GM12878 (cell line): ENCODE results near the gene C1orf74. TPM values are rescaled to one million over a fixed set of nuclear protein-coding genes. Genes with fewer than 3 reads are reported as not detected.

ENCODE experiments used
- ATAC-seq: fragments of 200-7000 bp; cut with Tn5 transposase; 3 replicates; pipeline ENCODE4 v1.9.1; 2020; ENCODE audit warnings: mild to moderate bottlenecking, moderate library complexity
- BruUV-seq: library from RNA; stranded (reverse); fragments of 400-500 nt; replicated peaks from 2 replicates; lab custom pipeline; 2021; lab: Mats Ljungman, UMichigan
- CTCF ChIA-PET: fragments of 300-600 bp; sonication (Branson Sonifier 250); formaldehyde crosslinking; extraction: SDS; loops from one replicate; lab custom pipeline; 2021; ENCODE audit warnings: inconsistent platforms; lab: Yijun Ruan, JAX
- POLR2A ChIA-PET: fragments of 350-600 bp; formaldehyde crosslinking; extraction: SDS; loops from one replicate; lab custom pipeline; 2021; ENCODE audit warnings: inconsistent platforms; lab: Charles Lee
- RAD21 ChIA-PET: fragments of 300-600 bp; sonication (Branson Sonifier 250); formaldehyde crosslinking; loops from one replicate; lab custom pipeline; 2023; ENCODE audit warnings: antibody characterized with exemption; ENCODE audit not compliant: unreplicated experiment; lab: Charles Lee
- SMC1A ChIA-PET: fragments of 300-600 bp; sonication (Branson Sonifier 250); formaldehyde crosslinking; loops from one replicate; lab custom pipeline; 2023; ENCODE audit not compliant: unreplicated experiment, uncharacterized antibody; lab: Charles Lee
- DNase-seq: peaks from one replicate; pipeline ENCODE4 v3.0.0-alpha.2; 2011; ENCODE audit warnings: low read depth, low spot score
- FAIRE-seq: peaks from 3 replicates; lab custom pipeline; 2011; peaks lifted over from hg19 to GRCh38; lab: Jason Lieb, UNC
- H2AFZ ChIP-seq: 2 replicates; pipeline ENCODE4 v1.6.0; 2011; ENCODE audit warnings: low read depth, low read length, control low read depth; ENCODE audit not compliant: control insufficient read depth
- H3K27ac ChIP-seq: 2 replicates; pipeline ENCODE4 v1.5.1; 2011; ENCODE audit warnings: control low read depth; ENCODE audit not compliant: control insufficient read depth, insufficient read depth
- H3K27me3 ChIP-seq, 2 experiments: replicated peaks in 1 of 2; 2 replicates each; pipeline versions ENCODE4 v1.6.0 to v1.6.1; 2011; ENCODE audit warnings: low read length in 1 of 2; ENCODE audit not compliant: control insufficient read depth in 2 of 2, insufficient read depth in 2 of 2
- H3K36me3 ChIP-seq, 2 experiments: 2 replicates each; pipeline ENCODE4 v1.5.1; 2011; ENCODE audit warnings: low read length in 1 of 2; ENCODE audit not compliant: control insufficient read depth in 2 of 2, insufficient read depth in 2 of 2
- H3K4me1 ChIP-seq: 2 replicates; pipeline ENCODE4 v1.6.1; 2011; ENCODE audit warnings: mild to moderate bottlenecking, low read length, moderate library complexity, mixed read lengths; ENCODE audit not compliant: control insufficient read depth, insufficient read depth
- H3K4me2 ChIP-seq: 2 replicates; pipeline ENCODE4 v1.6.0; 2011; ENCODE audit warnings: control low read depth; ENCODE audit not compliant: control insufficient read depth, insufficient read depth
- H3K4me3 ChIP-seq: fragments of 200-600 bp; sonication (generic); 2 replicates; pipeline ENCODE4 v1.5.1; 2016
- H3K79me2 ChIP-seq: 2 replicates; pipeline ENCODE4 v1.6.0; 2011; ENCODE audit warnings: low read length; ENCODE audit not compliant: control insufficient read depth, insufficient read depth
- H3K9ac ChIP-seq: 2 replicates; pipeline ENCODE4 v1.8.0; 2011; ENCODE audit warnings: low read length, control low read depth, mixed read lengths; ENCODE audit not compliant: control insufficient read depth, insufficient read depth
- H3K9me3 ChIP-seq: replicated peaks from 3 replicates; pipeline ENCODE4 v1.5.1; 2011; ENCODE audit warnings: mild to moderate bottlenecking, low read length; ENCODE audit not compliant: control insufficient read depth, insufficient read depth
- H4K20me1 ChIP-seq: 2 replicates; pipeline ENCODE4 v1.6.0; 2011; ENCODE audit not compliant: control insufficient read depth, insufficient read depth
- CREM ChIP-seq: IDR thresholded peaks from 2 replicates; pipeline ENCODE4 v1.6.1; 2014; ENCODE audit warnings: antibody characterized with exemption, low read depth
- DPF2 ChIP-seq: fragments of 450-650 bp; IDR thresholded peaks from 2 replicates; pipeline ENCODE4 v1.6.1; 2017; ENCODE audit warnings: mild to moderate bottlenecking
- IRF4 ChIP-seq: IDR thresholded peaks from 2 replicates; pipeline ENCODE4 v1.6.1; 2011; ENCODE audit warnings: low read depth, low read length
- NFIC ChIP-seq: IDR thresholded peaks from 2 replicates; pipeline ENCODE4 v1.6.1; 2012; ENCODE audit warnings: low read depth, mild to moderate bottlenecking, inconsistent platforms, low read length, moderate library complexity
- RAD51 ChIP-seq: fragments of 450-650 bp; IDR thresholded peaks from 2 replicates; pipeline ENCODE4 v1.6.1; 2016; ENCODE audit warnings: moderate library complexity, mild to moderate bottlenecking, inconsistent platforms
- TCF12 ChIP-seq: IDR thresholded peaks from 2 replicates; pipeline ENCODE4 v1.6.1; 2011; ENCODE audit warnings: low read depth, mild to moderate bottlenecking, low read length
- TCF7 ChIP-seq: IDR thresholded peaks from 2 replicates; pipeline ENCODE4 v1.6.1; 2014; ENCODE audit warnings: antibody characterized with exemption, borderline replicate concordance
- ZZZ3 ChIP-seq: IDR thresholded peaks from 2 replicates; pipeline ENCODE4 v1.6.1; 2011; ENCODE audit warnings: low read depth; ENCODE audit not compliant: control insufficient read depth, insufficient read length
- WGBS: methylation state at CpG from one replicate; pipeline ENCODE4 v1.1.6; 2016; ENCODE audit warnings: low lambda C conversion rate; ENCODE audit not compliant: insufficient replicate concordance, insufficient coverage; ENCODE audit errors: missing lambda C conversion rate; 5-methylcytosine and 5-hydroxymethylcytosine counted together
- in situ Hi-C: fragments of 300-500 bp; cut with MboI; formaldehyde crosslinking; loops from 9 replicates; pipeline ENCODE4 v1.14.3; 2018; ENCODE audit warnings: mixed read lengths
- intact Hi-C: fragments of 100-400 bp; cut with micrococcal nuclease; formaldehyde crosslinking; loops from one replicate; pipeline ENCODE4 v1.14.2; 2022; ENCODE audit not compliant: unreplicated experiment
- polyA plus RNA-seq, 11 experiments: library from polyadenylated mRNA; depleted of rRNA in 4 of 11; unstranded in 6 of 11; stranded (reverse) in 5 of 11; fragments of >200 nt; fragmentation: Nextera tagmentation in 4 of 11; fragmentation: Illumina TruSeq in 1 of 11; extraction: Ambion mirVana in 4 of 11; extraction: Trizol in 1 of 11; gene quantifications; 1 replicate in 1 of 11; 2 replicates in 10 of 11; pipeline versions ENCODE4 v1.2.1 to v1.2.3, GENCODE V29; 2011 to 2016; ENCODE audit warnings: inconsistent platforms in 2 of 11, missing spikeins in 2 of 11, low read depth in 1 of 11
- total RNA-seq, 4 experiments: library from RNA; depleted of rRNA in 3 of 4; stranded (reverse); fragments of >200 nt in 3 of 4; fragmentation: Illumina TruSeq in 1 of 4; extraction: Trizol in 1 of 4; gene quantifications; 2 replicates each; pipeline versions ENCODE4 v1.2.1 to v1.2.3, GENCODE V29; 2013 to 2021
- TF ChIP-seq, protein P1 (sequence below): IDR thresholded peaks from 2 replicates; pipeline ENCODE4 v1.6.1; 2012; ENCODE audit warnings: mild to moderate bottlenecking, low read depth, low read length
- TF ChIP-seq, protein P2 (sequence below): fragments of 450-650 bp; IDR thresholded peaks from 2 replicates; pipeline ENCODE4 v1.6.1; 2014; ENCODE audit warnings: mild to moderate bottlenecking

Gene C1orf74
- total and polyA plus RNA-seq, 10 of the 15 experiments (the other 5 are each of a cell fraction or from before 2014, with no cell fraction given) = 3.1 to 5.5 (median 3.6) TPM

DNA sequence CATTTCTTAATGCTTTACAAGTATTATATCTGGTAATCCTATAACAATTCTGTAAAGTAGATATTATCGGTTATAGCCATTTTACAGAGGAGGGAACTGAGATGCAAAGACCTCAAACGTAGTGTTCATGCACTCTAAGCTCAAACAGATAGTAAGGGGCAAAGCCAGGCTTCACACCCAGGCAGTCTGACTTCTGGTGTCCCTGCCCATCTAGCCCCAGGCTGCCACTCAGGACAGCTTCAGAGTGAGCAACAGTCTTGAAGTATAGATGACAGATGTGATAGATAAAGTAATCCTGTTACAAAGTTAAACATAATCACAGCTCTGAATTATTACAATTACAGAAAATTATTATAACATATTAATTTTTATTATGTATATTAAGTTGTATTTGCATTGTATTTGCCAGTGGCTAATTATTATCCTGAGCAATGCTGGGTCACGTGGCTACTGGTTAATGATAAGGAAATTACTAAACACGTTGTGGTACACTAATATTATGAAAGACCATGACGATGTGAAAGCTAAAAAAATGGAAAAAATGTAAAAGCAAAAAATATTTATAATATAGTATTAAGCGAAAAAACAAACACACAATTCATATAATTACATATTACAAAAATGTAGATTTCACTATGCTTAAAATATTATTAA, 34.6 kb downstream of the C1orf74 start:
- no peak for DNase-seq
- Histone ChIP-seq H3K4me1 (peaks cover 42% of the 10 kb centered on the region), H3K36me3 (no peaks in the 10 kb centered on the region), H3K27ac (no peak overlapping the region), H4K20me1 (no peaks in the 10 kb centered on the region), H3K27me3 (no peaks in the 10 kb centered on the region), H3K9ac (no peak overlapping the region), H3K79me2 (no peaks in the 10 kb centered on the region), H3K4me2 (peak overlapping the region; percentile 7; the same call in 1 of the 2 replicates), H2AFZ (no peak overlapping the region), H3K4me3 (no peak overlapping the region), H3K9me3 (no peaks in the 10 kb centered on the region)
- ChIA-PET SMC1A (interaction anchor here (0.9 to 13.9 kb wide), 18 partner anchors 9 to 173 kb away, joined by 3 to 282 read pairs (median 4); partner anchors contain the start of genes C1orf74, G0S2 and LAMB3), CTCF (interaction anchor here (0.9 to 6.3 kb wide), 28 partner anchors 12 to 183 kb away, joined by 3 to 86 read pairs (median 11); partner anchors contain the start of genes C1orf74, G0S2, HSD11B1 and LAMB3), RAD21 (interaction anchor here (0.8 to 12.6 kb wide), 16 partner anchors 10 to 180 kb away, joined by 3 to 188 read pairs (median 7); partner anchors contain the start of genes G0S2, HSD11B1 and LAMB3), POLR2A (interaction anchor here (0.6 to 1.7 kb wide), 5 partner anchors 18 to 82 kb away, joined by 3 to 6 read pairs (median 3); partner anchors contain the start of gene G0S2)
- peak; percentile 68; the same call in 1 of the 2 replicates for TF ChIP-seq RAD51
- no peak for TF ChIP-seq IRF4
- intact Hi-C loops = loop anchor here (2.0 to 10.0 kb wide), 5 partner anchors 77 to 585 kb away; partner anchors contain the start of genes LAMB3 and UTP25
- no peak for ATAC-seq
- WGBS = 51% methylated on average over 6 of the region's 6 CpGs
- in situ Hi-C loops = loop anchor here (5.0 kb wide), 1 partner anchor 172 kb away; no protein-coding TSS in a partner anchor
- BruUV-seq = no TSS peak
- no peak for FAIRE-seq

DNA sequence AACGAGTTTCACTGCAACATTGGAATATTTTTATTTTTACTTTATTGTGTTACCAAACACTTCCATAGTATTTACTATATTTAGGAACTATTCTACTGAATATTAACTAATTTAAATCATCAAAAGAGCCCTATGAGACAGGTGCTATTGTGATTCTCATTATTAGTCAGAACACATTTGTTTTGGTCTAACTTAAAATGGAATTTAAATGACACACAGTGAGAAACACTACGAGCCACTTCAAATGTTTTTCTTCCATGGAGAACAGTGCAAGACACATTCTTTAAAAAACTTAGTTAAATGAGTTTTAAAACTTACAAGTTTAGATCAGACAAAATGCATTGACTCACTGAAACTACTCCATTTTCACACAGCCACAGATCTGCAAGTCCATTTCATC, 35.2 kb downstream of the C1orf74 start:
- no peak overlapping the region for H2AFZ ChIP-seq
- FAIRE-seq = no peak
- WGBS = 0% methylated on average over 2 of the region's 2 CpGs
- ChIA-PET RAD21 (interaction anchor here (0.7 to 12.6 kb wide), 23 partner anchors 8 to 182 kb away, joined by 3 to 188 read pairs (median 5); partner anchors contain the start of genes C1orf74, G0S2, HSD11B1 and LAMB3), POLR2A (interaction anchor here (0.9 to 1.7 kb wide), 5 partner anchors 19 to 99 kb away, joined by 3 to 6 read pairs (median 3); partner anchors contain the start of gene G0S2), SMC1A (interaction anchor here (0.9 to 13.9 kb wide), 28 partner anchors 10 to 173 kb away, joined by 3 to 282 read pairs (median 4); partner anchors contain the start of genes C1orf74, G0S2 and LAMB3), CTCF (interaction anchor here (0.6 to 6.3 kb wide), 46 partner anchors 8 to 182 kb away, joined by 3 to 86 read pairs (median 8); partner anchors contain the start of genes C1orf74, G0S2, HSD11B1 and LAMB3)
- H3K9ac ChIP-seq = no peak overlapping the region
- no peak for ATAC-seq
- peak overlapping the region; percentile 7; the same call in 1 of the 2 replicates for H3K4me2 ChIP-seq
- intact Hi-C loops (loop anchor here (2.0 to 10.0 kb wide), 4 partner anchors 78 to 144 kb away; partner anchors contain the start of genes LAMB3 and UTP25), in situ Hi-C loops (loop anchor here (5.0 kb wide), 1 partner anchor 172 kb away; no protein-coding TSS in a partner anchor)
- no peaks in the 10 kb centered on the region for H4K20me1 ChIP-seq
- no peak for DNase-seq
- H3K36me3 ChIP-seq = no peaks in the 10 kb centered on the region
- H3K27me3 ChIP-seq = no peaks in the 10 kb centered on the region
- no peak overlapping the region for H3K4me3 ChIP-seq
- H3K9me3 ChIP-seq = no peaks in the 10 kb centered on the region
- no TSS peak for BruUV-seq
- no peak overlapping the region for H3K27ac ChIP-seq
- no peaks in the 10 kb centered on the region for H3K79me2 ChIP-seq
- H3K4me1 ChIP-seq = peaks cover 40% of the 10 kb centered on the region
- TF ChIP-seq NFIC (peak; percentile 35; the same call in 1 of the 2 replicates), ZZZ3 (no peak), DPF2 (0 out of 2 replicates have a peak, but pooled peaks have one; percentile 26), TCF12 (no peak), CREM (no peak), TCF7 (peak; percentile 30; the same call in 1 of the 2 replicates)
- TF ChIP-seq, protein P1, sequence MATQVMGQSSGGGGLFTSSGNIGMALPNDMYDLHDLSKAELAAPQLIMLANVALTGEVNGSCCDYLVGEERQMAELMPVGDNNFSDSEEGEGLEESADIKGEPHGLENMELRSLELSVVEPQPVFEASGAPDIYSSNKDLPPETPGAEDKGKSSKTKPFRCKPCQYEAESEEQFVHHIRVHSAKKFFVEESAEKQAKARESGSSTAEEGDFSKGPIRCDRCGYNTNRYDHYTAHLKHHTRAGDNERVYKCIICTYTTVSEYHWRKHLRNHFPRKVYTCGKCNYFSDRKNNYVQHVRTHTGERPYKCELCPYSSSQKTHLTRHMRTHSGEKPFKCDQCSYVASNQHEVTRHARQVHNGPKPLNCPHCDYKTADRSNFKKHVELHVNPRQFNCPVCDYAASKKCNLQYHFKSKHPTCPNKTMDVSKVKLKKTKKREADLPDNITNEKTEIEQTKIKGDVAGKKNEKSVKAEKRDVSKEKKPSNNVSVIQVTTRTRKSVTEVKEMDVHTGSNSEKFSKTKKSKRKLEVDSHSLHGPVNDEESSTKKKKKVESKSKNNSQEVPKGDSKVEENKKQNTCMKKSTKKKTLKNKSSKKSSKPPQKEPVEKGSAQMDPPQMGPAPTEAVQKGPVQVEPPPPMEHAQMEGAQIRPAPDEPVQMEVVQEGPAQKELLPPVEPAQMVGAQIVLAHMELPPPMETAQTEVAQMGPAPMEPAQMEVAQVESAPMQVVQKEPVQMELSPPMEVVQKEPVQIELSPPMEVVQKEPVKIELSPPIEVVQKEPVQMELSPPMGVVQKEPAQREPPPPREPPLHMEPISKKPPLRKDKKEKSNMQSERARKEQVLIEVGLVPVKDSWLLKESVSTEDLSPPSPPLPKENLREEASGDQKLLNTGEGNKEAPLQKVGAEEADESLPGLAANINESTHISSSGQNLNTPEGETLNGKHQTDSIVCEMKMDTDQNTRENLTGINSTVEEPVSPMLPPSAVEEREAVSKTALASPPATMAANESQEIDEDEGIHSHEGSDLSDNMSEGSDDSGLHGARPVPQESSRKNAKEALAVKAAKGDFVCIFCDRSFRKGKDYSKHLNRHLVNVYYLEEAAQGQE = no peak
- TF ChIP-seq, protein P2, sequence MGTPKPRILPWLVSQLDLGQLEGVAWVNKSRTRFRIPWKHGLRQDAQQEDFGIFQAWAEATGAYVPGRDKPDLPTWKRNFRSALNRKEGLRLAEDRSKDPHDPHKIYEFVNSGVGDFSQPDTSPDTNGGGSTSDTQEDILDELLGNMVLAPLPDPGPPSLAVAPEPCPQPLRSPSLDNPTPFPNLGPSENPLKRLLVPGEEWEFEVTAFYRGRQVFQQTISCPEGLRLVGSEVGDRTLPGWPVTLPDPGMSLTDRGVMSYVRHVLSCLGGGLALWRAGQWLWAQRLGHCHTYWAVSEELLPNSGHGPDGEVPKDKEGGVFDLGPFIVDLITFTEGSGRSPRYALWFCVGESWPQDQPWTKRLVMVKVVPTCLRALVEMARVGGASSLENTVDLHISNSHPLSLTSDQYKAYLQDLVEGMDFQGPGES = no peak
